H9 (cell line): ENCODE measurements around the gene COLEC12. TPM values are rescaled to one million over a fixed set of nuclear protein-coding genes. Genes with fewer than 3 reads are reported as not detected.

ENCODE experiments used
- DNase-seq: peaks from one replicate; pipeline ENCODE4 v3.0.0-alpha.2; 2017
- H2AFZ ChIP-seq: one replicate; pipeline ENCODE4 v1.6.1; 2013; ENCODE audit warnings: mild to moderate bottlenecking, low read length, control low read depth, moderate library complexity
- H2AK5ac ChIP-seq: 2 replicates; pipeline ENCODE4 v1.6.1; 2013; ENCODE audit warnings: low read length, control low read depth, mixed read lengths; ENCODE audit not compliant: insufficient read length
- H2BK120ac ChIP-seq: one replicate; pipeline ENCODE4 v1.6.1; 2013; ENCODE audit warnings: low read depth, mild to moderate bottlenecking, low read length, control low read depth, inconsistent platforms; ENCODE audit not compliant: poor library complexity, severe bottlenecking
- H2BK12ac ChIP-seq: 2 replicates; pipeline ENCODE4 v1.6.1; 2013; ENCODE audit warnings: low read length, control low read depth, mixed read lengths, low read depth; ENCODE audit not compliant: insufficient read length
- H2BK15ac ChIP-seq: 2 replicates; pipeline ENCODE4 v1.6.1; 2013; ENCODE audit warnings: low read depth, low read length, control low read depth
- H2BK20ac ChIP-seq: one replicate; pipeline ENCODE4 v1.6.1; 2013; ENCODE audit warnings: low read depth, mild to moderate bottlenecking, low read length, control low read depth, inconsistent platforms; ENCODE audit not compliant: poor library complexity, severe bottlenecking
- H2BK5ac ChIP-seq: 2 replicates; pipeline ENCODE4 v1.6.1; 2013; ENCODE audit warnings: low read length, control low read depth, mixed read lengths; ENCODE audit not compliant: insufficient read length
- H3K14ac ChIP-seq: 2 replicates; pipeline ENCODE4 v1.6.1; 2013; ENCODE audit warnings: low read length, control low read depth; ENCODE audit not compliant: insufficient read depth
- H3K18ac ChIP-seq: 2 replicates; pipeline ENCODE4 v1.6.1; 2013; ENCODE audit warnings: low read depth, mild to moderate bottlenecking, mixed read lengths, low read length, control low read depth; ENCODE audit not compliant: insufficient read length
- H3K23ac ChIP-seq: 2 replicates; pipeline ENCODE4 v1.6.1; 2013; ENCODE audit warnings: low read length, control low read depth, mixed read lengths, low read depth; ENCODE audit not compliant: insufficient read length
- H3K23me2 ChIP-seq: 2 replicates; pipeline ENCODE4 v1.6.1; 2013; ENCODE audit warnings: low read depth, mild to moderate bottlenecking, mixed read lengths, low read length, control low read depth; ENCODE audit not compliant: insufficient read length, poor library complexity, severe bottlenecking
- H3K27ac ChIP-seq: 2 replicates; pipeline ENCODE4 v1.5.1; 2013; ENCODE audit warnings: low read length, control low read depth, mixed read lengths, low read depth; ENCODE audit not compliant: insufficient read length
- H3K27me3 ChIP-seq: 2 replicates; pipeline ENCODE4 v1.6.1; 2013; ENCODE audit warnings: low read length, control low read depth, inconsistent platforms; ENCODE audit not compliant: insufficient read depth
- H3K4ac ChIP-seq: 2 replicates; pipeline ENCODE4 v1.6.1; 2013; ENCODE audit warnings: low read depth, mild to moderate bottlenecking, control low read depth, inconsistent platforms, low read length, moderate library complexity
- H3K4me1 ChIP-seq: 2 replicates; pipeline ENCODE4 v1.6.1; 2013; ENCODE audit warnings: low read length, control low read depth, inconsistent platforms; ENCODE audit not compliant: insufficient read depth
- H3K4me2 ChIP-seq: 2 replicates; pipeline ENCODE4 v1.6.1; 2013; ENCODE audit warnings: low read length, control low read depth, mixed read lengths; ENCODE audit not compliant: insufficient read length, insufficient read depth
- H3K56ac ChIP-seq: 2 replicates; pipeline ENCODE4 v1.6.1; 2013; ENCODE audit warnings: low read depth, mild to moderate bottlenecking, mixed read lengths, low read length, control low read depth; ENCODE audit not compliant: insufficient read length
- H3K79me1 ChIP-seq: 2 replicates; pipeline ENCODE4 v1.6.1; 2013; ENCODE audit warnings: low read depth, mild to moderate bottlenecking, moderate library complexity, low read length, control low read depth, inconsistent platforms; ENCODE audit not compliant: insufficient read depth, poor library complexity, severe bottlenecking
- H3K79me2 ChIP-seq: 2 replicates; pipeline ENCODE4 v1.6.1; 2013; ENCODE audit warnings: low read length, control low read depth, inconsistent platforms; ENCODE audit not compliant: insufficient read depth
- H3K9ac ChIP-seq: 2 replicates; pipeline ENCODE4 v1.6.1; 2013; ENCODE audit warnings: low read length, control low read depth, mixed read lengths; ENCODE audit not compliant: insufficient read length; ENCODE audit errors: extremely low read depth
- H3K9me3 ChIP-seq: one replicate; pipeline ENCODE4 v1.6.1; 2013; ENCODE audit warnings: low read depth, low read length, inconsistent platforms; ENCODE audit not compliant: control insufficient read depth
- H3T11ph ChIP-seq: one replicate; pipeline ENCODE4 v1.6.1; 2013; ENCODE audit warnings: mild to moderate bottlenecking, low read length, control low read depth, inconsistent platforms
- H4K20me1 ChIP-seq: one replicate; pipeline ENCODE4 v1.6.1; 2013; ENCODE audit not compliant: control insufficient read depth, insufficient read length, insufficient read depth
- H4K5ac ChIP-seq: 2 replicates; pipeline ENCODE4 v1.6.1; 2013; ENCODE audit warnings: low read depth, mild to moderate bottlenecking, mixed read lengths, low read length, control low read depth; ENCODE audit not compliant: insufficient read length
- H4K8ac ChIP-seq: replicated peaks from 2 replicates; pipeline ENCODE4 v1.6.1; 2013; ENCODE audit warnings: low read length, control low read depth, mixed read lengths, low read depth; ENCODE audit not compliant: insufficient read length
- H4K91ac ChIP-seq: 2 replicates; pipeline ENCODE4 v1.6.1; 2013; ENCODE audit warnings: low read depth, mild to moderate bottlenecking, moderate library complexity, mixed read lengths, low read length, control low read depth; ENCODE audit not compliant: insufficient read length
- H3K27ac Mint-ChIP-seq, 3 experiments: 2 replicates in 2 of 3; 3 replicates in 1 of 3; pipeline ENCODE4 v1.8.0; 2020 to 2021; ENCODE audit warnings: mixed read lengths in 3 of 3, mild to moderate bottlenecking in 1 of 3, moderate library complexity in 1 of 3
- H3K27me3 Mint-ChIP-seq: 2 replicates; pipeline ENCODE4 v1.8.0; 2021; ENCODE audit warnings: low read depth, mild to moderate bottlenecking, moderate library complexity, mixed read lengths
- H3K36me3 Mint-ChIP-seq, 3 experiments: 2 replicates in 2 of 3; 3 replicates in 1 of 3; pipeline ENCODE4 v1.8.0; 2020 to 2021; ENCODE audit warnings: low read depth in 3 of 3, mixed read lengths in 3 of 3; ENCODE audit not compliant: insufficient read depth in 1 of 3
- H3K4me1 Mint-ChIP-seq, 2 experiments: 2 replicates each; pipeline ENCODE4 v1.8.0; 2020; ENCODE audit warnings: mixed read lengths in 2 of 2
- H3K4me3 Mint-ChIP-seq, 2 experiments: 2 replicates in 1 of 2; 3 replicates in 1 of 2; pipeline ENCODE4 v1.8.0; 2020 to 2021; ENCODE audit warnings: mild to moderate bottlenecking in 2 of 2, mixed read lengths in 2 of 2, moderate library complexity in 1 of 2
- H3K9me3 Mint-ChIP-seq, 2 experiments: 2 replicates in 1 of 2; 3 replicates in 1 of 2; pipeline ENCODE4 v1.8.0; 2020; ENCODE audit warnings: mild to moderate bottlenecking in 2 of 2, mixed read lengths in 2 of 2, moderate library complexity in 1 of 2
- WGBS: extraction: QIAGEN DNeasy Blood & Tissue Kit; methylation state at CpG from one replicate; pipeline ENCODE4 v1.1.7; 2013; ENCODE audit warnings: missing lambda C conversion rate, low lambda C conversion rate, mixed read lengths; ENCODE audit not compliant: insufficient read length; ENCODE audit errors: extremely low coverage; 5-methylcytosine and 5-hydroxymethylcytosine counted together
- total RNA-seq: library from RNA; stranded (reverse); gene quantifications from 2 replicates; pipeline ENCODE4 v1.2.1, GENCODE V29; 2021
- TF ChIP-seq, protein P1 (sequence below): fragments of 200-600 bp; sonication (generic); conservative IDR thresholded peaks from 3 replicates; pipeline ENCODE4 v1.8.0; 2021; ENCODE audit warnings: antibody characterized with exemption, mild to moderate bottlenecking

COLEC12 gene
- total RNA-seq, 1 experiment from 2014 or later, result 0.70 TPM

DNA sequence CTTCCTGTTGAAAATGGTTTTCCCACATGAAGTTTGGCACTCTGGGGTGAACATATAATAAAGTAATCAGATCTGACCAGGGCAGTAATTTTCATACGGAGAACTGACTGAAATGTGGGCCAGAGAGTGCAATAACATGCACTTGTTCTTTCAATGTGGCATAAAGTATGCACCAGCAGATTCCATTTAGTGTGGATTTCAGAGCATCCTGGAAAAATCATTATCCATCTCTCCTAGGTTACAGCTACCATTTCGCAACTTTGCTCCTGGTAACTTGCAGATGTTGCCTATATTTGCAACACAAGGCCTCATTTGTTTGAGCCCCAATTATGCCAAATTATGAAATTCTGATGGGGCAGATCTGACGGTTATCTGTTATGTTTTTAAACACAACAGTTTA lies 55.4 kb downstream of the COLEC12 start:
- H4K8ac ChIP-seq, result no peak overlapping the region
- WGBS, result no CpG with 5 or more reads among the region's 3 CpGs

More for the DNA sequence above, 55.4 kb downstream of the COLEC12 start:
- Mint-ChIP-seq H3K27me3 (no peaks in the 10 kb centered on the region; the same call in 1 of the 2 replicates), H3K36me3 (no peaks in the 10 kb centered on the region), H3K27ac (no peak overlapping the region), H3K4me3 (no peak overlapping the region), H3K4me1 (no peaks in the 10 kb centered on the region), H3K9me3 (no peaks in the 10 kb centered on the region)
- no peak overlapping the region for H3T11ph ChIP-seq
- H3K18ac ChIP-seq, result no peak overlapping the region
- TF ChIP-seq, protein P1, sequence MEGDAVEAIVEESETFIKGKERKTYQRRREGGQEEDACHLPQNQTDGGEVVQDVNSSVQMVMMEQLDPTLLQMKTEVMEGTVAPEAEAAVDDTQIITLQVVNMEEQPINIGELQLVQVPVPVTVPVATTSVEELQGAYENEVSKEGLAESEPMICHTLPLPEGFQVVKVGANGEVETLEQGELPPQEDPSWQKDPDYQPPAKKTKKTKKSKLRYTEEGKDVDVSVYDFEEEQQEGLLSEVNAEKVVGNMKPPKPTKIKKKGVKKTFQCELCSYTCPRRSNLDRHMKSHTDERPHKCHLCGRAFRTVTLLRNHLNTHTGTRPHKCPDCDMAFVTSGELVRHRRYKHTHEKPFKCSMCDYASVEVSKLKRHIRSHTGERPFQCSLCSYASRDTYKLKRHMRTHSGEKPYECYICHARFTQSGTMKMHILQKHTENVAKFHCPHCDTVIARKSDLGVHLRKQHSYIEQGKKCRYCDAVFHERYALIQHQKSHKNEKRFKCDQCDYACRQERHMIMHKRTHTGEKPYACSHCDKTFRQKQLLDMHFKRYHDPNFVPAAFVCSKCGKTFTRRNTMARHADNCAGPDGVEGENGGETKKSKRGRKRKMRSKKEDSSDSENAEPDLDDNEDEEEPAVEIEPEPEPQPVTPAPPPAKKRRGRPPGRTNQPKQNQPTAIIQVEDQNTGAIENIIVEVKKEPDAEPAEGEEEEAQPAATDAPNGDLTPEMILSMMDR, result no peak
- H3K4ac ChIP-seq, result no peak overlapping the region
- no peaks in the 10 kb centered on the region for H3K23me2 ChIP-seq
- no peak overlapping the region for H2BK120ac ChIP-seq
- H3K4me2 ChIP-seq, result no peak overlapping the region
- H3K14ac ChIP-seq, result no peak overlapping the region
- H3K9ac ChIP-seq, result no peak overlapping the region
- H3K4me1 ChIP-seq, result no peaks in the 10 kb centered on the region
- H4K5ac ChIP-seq, result no peak overlapping the region
- H3K27ac ChIP-seq, result no peak overlapping the region
- H2AFZ ChIP-seq, result no peak overlapping the region
- H3K23ac ChIP-seq, result no peak overlapping the region
- H2BK15ac ChIP-seq, result no peak overlapping the region
- no peak for DNase-seq
- no peak overlapping the region for H2BK5ac ChIP-seq
- no peak overlapping the region for H3K56ac ChIP-seq
- H4K20me1 ChIP-seq, result no peaks in the 10 kb centered on the region
- no peak overlapping the region for H2BK20ac ChIP-seq
- no peaks in the 10 kb centered on the region for H3K27me3 ChIP-seq
- no peaks in the 10 kb centered on the region for H3K79me1 ChIP-seq
- no peak overlapping the region for H2BK12ac ChIP-seq
- no peak overlapping the region for H2AK5ac ChIP-seq
- H3K79me2 ChIP-seq, result no peaks in the 10 kb centered on the region
- H4K91ac ChIP-seq, result no peak overlapping the region
- H3K9me3 ChIP-seq, result no peaks in the 10 kb centered on the region
